HTERT RPE-1 (cell line): ENCODE measurements around the gene ATP13A1.
"Not testable (repeated sequence)": the region's sequence is repeated elsewhere in the genome, so short reads cannot be mapped to it uniquely, and the experiment has no call there.

Experiments
- in situ Hi-C: fragments of 300-500 bp; cut with MboI; formaldehyde crosslinking; loops from 4 replicates; pipeline ENCODE4 v1.14.3; 2020; ENCODE audit warnings: low sequenced_read_pairs

ATP13A1 gene

GRCh38 chr19:19665420-19665948 is 2.0 kb upstream of the ATP13A1 start:
- in situ Hi-C loops, result not testable (repeated sequence)

- in situ Hi-C loops, result no loop called here
Measured at GRCh38 chr19:19662871-19663255, 613 bp downstream of the ATP13A1 start.

DNA sequence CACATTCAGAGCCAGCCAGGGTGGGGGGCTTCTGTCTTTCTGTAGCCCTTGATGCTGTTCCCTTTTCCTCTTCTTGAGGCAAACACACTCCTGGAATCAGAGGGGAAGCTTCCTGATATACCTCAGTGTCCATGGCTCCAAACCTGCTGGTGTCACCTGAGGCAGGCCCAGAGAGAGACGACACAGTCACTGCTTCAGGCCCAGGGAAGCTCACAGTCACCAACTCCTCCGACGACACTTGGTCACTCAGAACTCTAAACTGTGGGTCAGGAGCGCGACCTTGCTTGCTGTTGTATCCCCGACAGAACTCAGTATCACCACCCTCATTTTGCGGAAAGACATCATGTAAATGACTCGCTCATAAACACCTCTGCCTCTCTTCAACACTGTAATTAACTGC is 1.1 kb downstream of the ATP13A1 start:
- in situ Hi-C loops, result no loop called here

DNA sequence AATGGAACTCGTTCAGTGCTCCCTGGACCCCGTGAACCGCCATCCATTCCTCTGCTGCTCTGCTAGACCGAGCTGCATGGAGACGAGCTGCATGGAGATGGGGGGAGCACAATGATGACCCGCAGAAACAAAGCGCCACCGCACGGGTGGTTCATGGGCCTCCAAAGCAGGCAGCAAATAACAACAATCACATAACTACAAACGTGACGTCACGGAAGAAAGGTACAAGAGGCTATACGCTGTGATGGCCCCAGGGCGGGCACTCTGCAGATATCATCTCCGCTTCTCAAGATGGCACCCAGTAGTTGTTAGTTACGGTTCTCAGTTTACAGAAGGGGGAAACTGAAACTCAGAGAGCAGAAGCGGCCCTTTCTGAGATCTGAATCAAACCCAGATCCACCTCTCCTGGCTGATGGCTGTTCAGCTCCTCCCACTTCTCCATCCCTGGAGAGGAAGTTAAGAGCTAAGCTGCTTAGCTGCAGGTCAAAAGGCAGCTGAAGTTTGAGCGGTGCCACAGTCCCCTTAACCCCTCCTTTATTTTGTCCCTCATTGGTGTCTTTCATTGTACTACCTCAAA is 1.7 kb downstream of the ATP13A1 start:
- in situ Hi-C loops, result no loop called here

DNA sequence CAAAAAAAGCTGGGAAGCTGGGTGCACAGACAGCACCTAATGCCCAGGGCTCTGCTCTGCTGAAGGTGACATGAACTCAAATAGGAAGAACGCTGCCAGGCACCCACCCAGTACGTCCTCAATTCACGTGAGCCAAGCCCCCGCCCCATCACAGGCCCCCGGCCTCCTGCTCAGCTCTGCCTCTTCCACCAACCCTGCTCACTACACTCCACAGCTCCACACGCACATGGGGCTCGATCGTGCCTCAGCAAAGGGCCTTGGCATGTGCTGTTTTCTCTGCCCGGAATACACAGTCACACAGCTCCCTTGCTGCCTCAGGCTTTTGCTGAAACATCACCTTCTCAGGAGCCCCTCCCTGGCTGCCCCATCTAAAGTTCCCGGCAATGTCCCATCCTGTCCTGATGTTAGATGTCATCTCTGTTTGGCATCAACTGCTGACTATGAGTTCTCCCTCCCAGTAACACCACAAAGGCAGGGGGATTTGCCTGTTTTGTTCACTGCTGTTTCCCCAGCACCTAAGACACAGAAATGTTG is 2.3 kb downstream of the ATP13A1 start:
- in situ Hi-C loops, result no loop called here

GRCh38 chr19:19659646-19660245 is 3.7 kb downstream of the ATP13A1 start:
- in situ Hi-C loops, result no loop called here

- in situ Hi-C loops, result no loop called here
Measured at GRCh38 chr19:19657397-19657783, 6.1 kb downstream of the ATP13A1 start.

GRCh38 chr19:19656451-19657396 is 6.8 kb downstream of the ATP13A1 start:
- in situ Hi-C loops, result no loop called here

- in situ Hi-C loops, result no loop called here
Measured at GRCh38 chr19:19655641-19656343, 7.7 kb downstream of the ATP13A1 start.

DNA sequence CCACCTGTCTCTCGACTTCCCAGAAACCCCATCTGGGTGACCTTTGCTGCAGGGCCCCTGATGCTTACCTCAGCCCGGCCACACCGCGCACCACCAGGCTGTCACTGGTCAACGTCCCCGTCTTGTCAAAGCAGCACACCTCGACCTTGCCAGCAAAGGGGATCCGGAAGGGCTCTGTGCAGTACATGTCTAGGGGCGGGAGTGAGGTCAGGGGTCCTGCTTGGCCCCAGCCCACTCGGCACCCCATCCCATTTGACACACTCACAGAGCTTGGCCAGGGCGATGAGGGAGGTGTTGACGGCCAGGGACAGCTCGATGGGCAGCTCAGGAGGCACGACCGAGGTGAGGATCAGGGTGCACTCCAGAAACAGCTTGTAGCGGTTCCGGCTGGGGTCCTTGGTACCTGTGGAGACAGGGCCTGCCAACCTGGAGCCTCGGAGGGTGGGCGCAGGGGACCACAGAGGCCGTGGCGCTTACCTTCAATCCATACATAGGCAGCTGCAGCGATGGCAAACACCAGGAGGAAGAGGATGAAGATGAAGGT is 8.4 kb downstream of the ATP13A1 start:
- in situ Hi-C loops, result no loop called here

DNA sequence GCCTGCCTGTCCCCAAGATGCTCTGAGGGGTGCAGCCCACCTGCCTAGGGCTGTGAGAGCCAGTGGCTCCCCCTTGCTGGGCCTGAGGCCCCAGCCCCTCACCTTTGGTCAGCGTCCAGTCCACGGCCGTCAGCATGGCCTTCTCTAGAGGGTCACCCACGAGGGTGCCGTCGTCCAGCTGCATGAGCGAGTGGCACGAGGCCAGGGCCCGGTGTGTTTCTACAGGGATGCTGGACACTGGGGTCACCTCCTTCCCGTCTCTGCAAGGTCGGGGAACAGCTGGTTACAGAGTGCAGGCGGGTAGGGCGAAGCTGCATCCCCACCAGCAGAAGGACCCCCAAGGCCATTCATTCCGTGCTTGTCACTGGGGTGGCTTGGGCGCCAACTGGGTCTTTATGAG is 9.0 kb downstream of the ATP13A1 start:
- in situ Hi-C loops, result no loop called here

- in situ Hi-C loops, result no loop called here
Measured at GRCh38 chr19:19653597-19654147, 9.8 kb downstream of the ATP13A1 start.

DNA sequence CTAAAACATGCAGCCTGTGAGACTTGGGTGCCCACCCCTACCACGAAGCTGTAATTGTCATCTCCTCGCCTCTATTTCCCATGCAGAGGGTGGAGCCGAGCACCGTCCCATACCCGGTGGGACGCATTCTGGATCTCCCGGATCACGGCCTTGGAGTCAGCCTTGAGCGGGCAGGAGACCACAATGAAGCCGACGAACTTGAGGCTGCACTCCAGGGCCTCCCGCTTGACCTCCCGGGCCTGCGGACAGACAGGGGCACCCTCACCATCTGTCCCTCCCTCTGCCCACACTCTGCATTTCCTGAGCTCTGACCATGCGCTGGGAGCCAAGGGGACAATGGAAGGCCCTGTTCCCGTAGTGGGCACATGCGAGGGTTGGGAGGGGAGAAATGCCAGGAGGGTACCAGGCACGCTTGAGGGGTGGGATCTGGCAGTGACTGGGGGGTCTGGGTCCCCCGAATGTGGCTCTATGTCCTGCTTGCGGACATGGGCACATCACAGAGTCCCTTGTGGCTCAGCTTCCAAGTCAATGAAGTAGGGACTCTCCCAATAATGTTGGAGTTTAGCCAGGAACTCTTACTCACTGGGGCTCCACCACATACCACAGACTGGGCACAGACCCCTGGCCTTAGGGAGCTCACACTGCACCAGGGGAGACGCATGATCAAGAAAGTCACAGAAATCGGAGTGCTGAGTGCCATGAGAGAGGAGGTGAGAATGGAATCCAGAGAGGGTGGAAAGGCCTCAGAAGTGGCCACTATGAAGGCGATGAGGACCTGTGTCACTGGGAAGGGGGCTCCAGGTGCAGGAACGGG is 10.8 kb downstream of the ATP13A1 start:
- in situ Hi-C loops, result no loop called here

GRCh38 chr19:19651076-19651475 is 12.4 kb downstream of the ATP13A1 start:
- in situ Hi-C loops, result no loop called here

DNA sequence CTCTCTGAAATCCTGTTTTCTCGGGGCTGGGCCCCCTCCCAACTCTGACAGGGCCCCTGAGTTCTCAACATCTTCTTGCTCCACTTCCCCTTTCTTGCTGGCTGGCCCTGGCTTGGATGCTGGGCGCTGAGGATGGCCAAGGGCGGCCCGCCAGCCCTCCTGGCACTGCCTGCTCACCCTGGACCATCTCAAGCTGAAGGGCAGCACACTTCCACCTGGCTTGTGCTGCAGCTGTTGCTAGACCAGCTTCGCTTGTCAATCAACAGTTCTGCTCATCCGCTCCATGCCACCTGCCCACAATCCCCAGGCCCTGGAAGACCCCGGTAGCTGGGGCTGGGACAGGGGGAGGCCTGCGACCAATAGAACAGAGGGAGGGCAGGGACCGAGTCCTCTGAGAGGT is 13.1 kb downstream of the ATP13A1 start:
- in situ Hi-C loops, result no loop called here

GRCh38 chr19:19649580-19649995 is 13.9 kb downstream of the ATP13A1 start:
- in situ Hi-C loops, result no loop called here

DNA sequence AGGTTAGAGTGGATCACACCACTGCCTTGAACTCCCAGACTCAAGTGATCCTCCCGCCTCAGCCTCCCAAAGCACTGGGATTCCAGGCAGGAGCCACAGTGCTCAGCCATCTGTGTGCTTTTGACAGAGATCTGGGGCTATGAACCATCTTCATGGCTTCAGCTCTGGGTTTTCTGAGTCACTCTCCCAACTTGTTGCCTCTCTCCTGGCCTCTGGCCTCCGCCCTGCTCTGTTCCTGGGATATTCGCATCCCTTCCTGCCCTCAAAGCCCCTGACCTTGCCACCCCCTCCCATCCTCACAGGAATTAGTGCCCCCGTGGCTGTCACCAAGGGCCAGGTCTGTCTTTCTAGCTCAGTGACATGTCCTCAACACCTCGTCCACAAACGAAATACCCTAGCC is 14.3 kb downstream of the ATP13A1 start:
- in situ Hi-C loops, result no loop called here

GRCh38 chr19:19647037-19647835 is 16.2 kb downstream of the ATP13A1 start:
- in situ Hi-C loops, result no loop called here
